ENCODE data around the gene EFCAB14. TPM values are rescaled to one million over a fixed set of nuclear protein-coding genes. Genes with fewer than 3 reads are reported as not detected.

Gene EFCAB14
- total and polyA plus RNA-seq, 9 of the 15 experiments (the other 6 are each of a cell fraction or from before 2014, with no cell fraction given) = 7.3 to 49.0 (median 37.3) TPM

GRCh38 chr1:46735708-46736324, 16.9 kb upstream of the EFCAB14 start (continued):
- TF ChIP-seq HES1 (IDR thresholded peaks at IDR 0.05; ENCODE audit: low read depth) (no peak), HDAC2 (IDR thresholded peaks at IDR 0.05) (0 out of 2 replicates have a peak, but pooled peaks have one; percentile 60), RUNX1 (IDR thresholded peaks at IDR 0.05; ENCODE audit: low read depth) (no peak), BDP1 (IDR thresholded peaks at IDR 0.05; ENCODE audit: insufficient read depth, insufficient read length) (no peak), CHAMP1 (IDR thresholded peaks at IDR 0.05) (peak; percentile 76; the same call in 1 of the 2 replicates), ZNF274 (IDR thresholded peaks at IDR 0.05; ENCODE audit: borderline replicate concordance, low read depth, low read length) (no peak), IFI16 (CRISPR knock-in tag; IDR thresholded peaks at IDR 0.05) (no peak), NKRF (IDR thresholded peaks at IDR 0.05; ENCODE audit: borderline replicate concordance) (no peak), BRF1 (IDR thresholded peaks at IDR 0.05; ENCODE audit: borderline replicate concordance, extremely low read depth, insufficient read length) (no peak), SRSF1 (IDR thresholded peaks at IDR 0.05; ENCODE audit: low read depth, low read length) (no peak), NR2C1 (IDR thresholded peaks at IDR 0.05) (no peak), NR2C1 (tag; IDR thresholded peaks at IDR 0.05) (0 out of 2 replicates have a peak, but pooled peaks have one; percentile 24), TEAD4 (IDR thresholded peaks at IDR 0.05; ENCODE audit: low read length) (peak; percentile 57), TEAD4 (CRISPR knock-in tag; IDR thresholded peaks at IDR 0.05; ENCODE audit: borderline replicate concordance) (no peak), DMBX1 (CRISPR knock-in tag; IDR thresholded peaks at IDR 0.05; ENCODE audit: borderline replicate concordance) (peak; percentile 69; the same call in 1 of the 2 replicates), NFIX (CRISPR knock-in tag; IDR thresholded peaks at IDR 0.05; ENCODE audit: low read depth) (no peak), U2AF1 (optimal IDR thresholded peaks at IDR 0.05; ENCODE audit: low read depth, low read length) (no peak), ZKSCAN3 (CRISPR knock-in tag; IDR thresholded peaks at IDR 0.05) (no peak), TBL1XR1 (IDR thresholded peaks at IDR 0.05; ENCODE audit: low read length in 2 of 2) (0 out of 4 replicates have a peak, but pooled peaks of 1 of the 2 experiments have one; percentile 14), NFIC (IDR thresholded peaks at IDR 0.05) (peak; percentile 35), PML (IDR thresholded peaks at IDR 0.05; ENCODE audit: low read length) (no peak), FOXA3 (CRISPR knock-in tag; conservative IDR thresholded peaks at IDR 0.05 in 1 of 2, IDR thresholded peaks at IDR 0.05 in 1 of 2) (no peak), NFE2 (IDR thresholded peaks at IDR 0.05; ENCODE audit: low read depth) (no peak), SMC3 (conservative IDR thresholded peaks at IDR 0.05; ENCODE audit: insufficient read depth, low read depth, low read length) (0 out of 2 replicates have a peak, but pooled peaks have one; percentile 28), SETDB1 (IDR thresholded peaks at IDR 0.05; ENCODE audit: low read length) (no peak), LCOR (CRISPR knock-in tag; IDR thresholded peaks at IDR 0.05) (peak; percentile 69; the same call in 1 of the 2 replicates), ZNF23 (CRISPR knock-in tag; IDR thresholded peaks at IDR 0.05) (no peak)

Data from K562 (cell line).